Ectodermal cell (in vitro differentiated cells): Measurements from ENCODE around the gene FRYL.
"Not testable (repeated sequence)": the region's sequence is repeated elsewhere in the genome, so short reads cannot be mapped to it uniquely, and the experiment has no call there.

Experiments used
- H3K27ac ChIP-seq: 2 replicates; pipeline ENCODE4 v1.7.0; 2013; ENCODE audit warnings: mild to moderate bottlenecking, low read depth, low read length; ENCODE audit not compliant: insufficient read depth, poor library complexity, severe bottlenecking
- H3K27me3 ChIP-seq: 2 replicates; pipeline ENCODE4 v1.7.0; 2013; ENCODE audit warnings: mild to moderate bottlenecking, low read length; ENCODE audit not compliant: insufficient read depth, control insufficient read depth, poor library complexity, severe bottlenecking
- H3K36me3 ChIP-seq: one replicate; pipeline ENCODE4 v1.7.0; 2013; ENCODE audit warnings: low read length; ENCODE audit not compliant: control insufficient read depth, insufficient read depth
- H3K4me1 ChIP-seq: one replicate; pipeline ENCODE4 v1.7.0; 2013; ENCODE audit warnings: low read length; ENCODE audit not compliant: control insufficient read depth, insufficient read depth
- H3K4me3 ChIP-seq: 2 replicates; pipeline ENCODE4 v1.7.0; 2013; ENCODE audit warnings: low read depth, low read length, control low read depth; ENCODE audit not compliant: insufficient read depth
- H3K9me3 ChIP-seq: 2 replicates; pipeline ENCODE4 v1.7.0; 2013; ENCODE audit warnings: mild to moderate bottlenecking, low read length, moderate library complexity; ENCODE audit not compliant: control insufficient read depth
- WGBS, 2 experiments: methylation state at CpG; one replicate each; pipeline ENCODE4 v1.1.7; 2013; ENCODE audit warnings: missing lambda C conversion rate in 2 of 2; 5-methylcytosine and 5-hydroxymethylcytosine counted together

Gene FRYL

DNA sequence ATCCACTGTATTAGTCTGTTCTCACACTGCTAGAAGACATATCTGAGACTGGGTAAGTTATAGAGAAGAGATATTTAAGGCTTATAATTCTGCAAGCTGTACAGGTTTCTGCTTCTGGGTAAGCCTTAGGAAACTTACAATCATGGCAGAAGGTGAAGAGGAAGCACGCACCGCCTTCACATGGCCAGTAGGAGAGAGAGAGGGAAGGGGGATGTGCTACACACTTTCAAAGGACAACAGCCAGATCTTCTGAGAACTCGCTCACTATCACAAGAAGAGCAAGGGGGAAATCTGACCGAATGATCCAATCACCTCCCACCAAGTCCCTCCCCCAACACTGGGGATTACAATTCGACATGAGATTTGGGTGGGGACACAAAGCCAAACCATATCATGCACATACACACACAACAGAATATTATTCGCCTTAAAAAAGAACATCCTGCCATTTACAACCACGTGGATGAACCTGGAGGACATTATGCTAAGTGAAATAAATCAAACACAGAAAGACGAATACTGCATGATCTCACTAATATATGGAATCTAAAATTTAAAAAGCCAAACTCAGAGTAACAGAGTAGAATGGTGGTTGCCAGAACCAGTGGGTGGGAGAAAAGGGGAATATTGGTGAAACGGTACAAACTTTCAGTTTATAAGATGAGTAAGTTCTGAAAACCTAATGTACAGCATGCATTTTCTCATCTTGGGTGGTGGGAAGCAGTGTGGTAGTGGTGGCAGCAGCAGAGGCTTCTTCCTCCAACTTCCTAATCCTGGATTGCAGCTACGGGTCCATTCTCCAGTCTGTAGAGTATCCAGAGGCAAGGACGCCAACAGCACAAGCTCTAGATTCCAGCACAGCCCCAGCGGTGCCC is 12.8 kb downstream of the FRYL start:
- H3K36me3 ChIP-seq = no peaks in the 10 kb centered on the region
- H3K27me3 ChIP-seq = no peaks in the 10 kb centered on the region
- WGBS, 2 experiments = 92 to 96% methylated on average over 12 of the region's 12 CpGs
- H3K9me3 ChIP-seq = no peaks in the 10 kb centered on the region
- H3K4me3 ChIP-seq = no peak overlapping the region
- peaks cover 5% of the 10 kb centered on the region for H3K4me1 ChIP-seq
- no peak overlapping the region for H3K27ac ChIP-seq

GRCh38 chr4:48766131-48766792 is 13.8 kb downstream of the FRYL start:
- no peak overlapping the region for H3K4me3 ChIP-seq
- H3K27ac ChIP-seq = no peak overlapping the region
- H3K36me3 ChIP-seq = no peaks in the 10 kb centered on the region
- no peaks in the 10 kb centered on the region for H3K27me3 ChIP-seq
- H3K4me1 ChIP-seq = peaks cover 5% of the 10 kb centered on the region
- no peaks in the 10 kb centered on the region for H3K9me3 ChIP-seq
- WGBS, 2 experiments = 92 to 94% methylated on average over 4 of the region's 4 CpGs

- H3K27me3 ChIP-seq = no peaks in the 10 kb centered on the region
- H3K4me3 ChIP-seq = no peak overlapping the region
- no peaks in the 10 kb centered on the region for H3K9me3 ChIP-seq
- peaks cover 6% of the 10 kb centered on the region for H3K36me3 ChIP-seq
- no peak overlapping the region for H3K27ac ChIP-seq
- H3K4me1 ChIP-seq = peaks cover 5% of the 10 kb centered on the region
Observed at GRCh38 chr4:48762408-48762807, 17.7 kb downstream of the FRYL start.

DNA sequence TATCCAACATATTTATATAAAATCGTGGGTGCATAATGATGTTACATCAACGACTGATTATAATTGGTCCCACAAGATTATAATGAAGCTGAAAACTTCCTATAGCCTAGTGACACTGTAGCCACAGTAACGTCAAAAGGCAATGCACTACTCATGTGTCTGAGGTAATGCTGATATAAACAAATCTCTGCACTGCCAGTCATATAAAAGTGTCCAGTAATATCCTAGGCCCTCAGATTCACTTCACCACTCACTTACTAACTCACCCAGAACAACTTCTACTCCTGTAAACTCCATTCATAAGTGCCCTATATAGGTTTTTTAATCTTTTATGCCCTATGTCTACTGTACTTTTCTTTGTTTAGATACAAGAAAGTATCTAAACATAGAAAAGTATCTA is 18.8 kb downstream of the FRYL start:
- Histone ChIP-seq H3K27me3 (no peaks in the 10 kb centered on the region), H3K4me3 (no peak overlapping the region), H3K27ac (no peak overlapping the region), H3K9me3 (no peaks in the 10 kb centered on the region), H3K36me3 (peaks cover 6% of the 10 kb centered on the region), H3K4me1 (peaks cover 1% of the 10 kb centered on the region)
- 86 to 98% methylated on average over 3 of the region's 3 CpGs for WGBS, 2 experiments

GRCh38 chr4:48758703-48759102 is 21.4 kb downstream of the FRYL start:
- H3K4me1 ChIP-seq, H3K27me3 ChIP-seq, H3K36me3 ChIP-seq, H3K27ac ChIP-seq, H3K9me3 ChIP-seq, H3K4me3 ChIP-seq: not testable (repeated sequence)
- WGBS, 2 experiments = 94 to 97% methylated on average over 4 to 5 of the region's 5 CpGs

DNA sequence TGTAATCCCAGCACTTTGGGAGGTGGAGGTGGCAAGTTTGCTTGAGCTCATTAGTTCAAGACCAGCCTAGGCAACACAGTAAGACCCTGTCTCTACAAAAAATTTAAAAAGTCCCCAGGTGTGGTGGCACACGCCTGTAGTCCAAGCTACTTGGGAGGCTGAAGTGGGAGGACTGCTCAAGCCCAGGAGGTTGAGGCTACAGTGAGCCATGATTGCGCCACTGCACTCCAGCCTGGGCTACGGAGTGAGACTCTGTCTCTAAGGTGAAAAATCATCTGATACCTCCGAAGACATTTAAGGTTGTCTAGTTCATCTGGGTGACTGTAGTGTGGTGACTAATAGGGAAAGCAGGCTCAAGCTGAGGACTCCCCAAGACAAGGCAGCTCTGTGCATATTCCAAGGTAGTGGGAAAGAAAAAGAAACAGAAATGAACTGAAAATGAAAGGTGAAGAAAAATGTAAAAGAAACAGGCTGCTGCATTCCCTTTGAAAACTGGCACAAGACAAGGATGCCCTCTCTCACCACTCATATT is 23.3 kb downstream of the FRYL start:
- H3K4me3 ChIP-seq = no peak overlapping the region
- no peak overlapping the region for H3K27ac ChIP-seq
- H3K27me3 ChIP-seq = no peaks in the 10 kb centered on the region
- H3K4me1 ChIP-seq = no peaks in the 10 kb centered on the region
- WGBS, 2 experiments = 81 to 86% methylated on average over 4 of the region's 4 CpGs
- peaks cover 2% of the 10 kb centered on the region for H3K9me3 ChIP-seq
- peaks cover 6% of the 10 kb centered on the region for H3K36me3 ChIP-seq

DNA sequence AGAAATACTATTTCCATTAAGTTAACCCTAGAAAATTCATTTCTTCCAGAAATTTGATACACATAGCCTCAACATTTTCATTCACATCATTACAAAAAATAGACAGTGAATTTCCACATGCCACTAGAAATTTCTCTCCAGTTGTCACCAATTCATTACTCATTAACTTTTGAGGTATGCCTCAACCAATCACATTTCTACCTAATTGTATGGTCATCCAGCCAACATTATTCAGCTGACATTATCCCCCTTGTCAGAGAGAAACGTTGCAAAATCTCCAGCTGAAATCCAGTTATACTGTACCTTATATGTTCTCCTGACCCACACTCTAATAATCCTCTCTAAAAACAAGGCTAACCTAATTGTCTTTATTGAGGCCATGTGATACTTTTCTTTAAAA is 24.8 kb downstream of the FRYL start:
- WGBS, 2 experiments = 90 to 95% methylated on average over 1 of the region's 1 CpG

DNA sequence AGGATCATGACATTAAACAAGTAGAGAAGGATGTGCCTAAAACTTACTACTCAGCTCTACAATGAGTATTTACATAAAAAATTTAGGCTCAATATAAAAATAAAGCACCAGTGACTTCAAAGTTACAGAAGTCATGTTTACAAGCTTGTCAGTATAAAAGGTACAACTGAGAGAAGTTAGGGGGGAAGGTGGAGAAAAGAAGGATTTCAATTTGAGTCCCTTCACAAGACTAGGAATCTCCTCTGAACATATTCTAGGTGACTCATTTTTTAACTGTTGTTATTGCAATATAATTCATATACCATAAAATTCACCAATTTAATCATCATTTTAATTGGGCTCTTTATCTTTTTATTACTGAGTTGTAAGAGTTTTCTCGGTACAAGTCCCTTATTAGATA is 26.9 kb downstream of the FRYL start:
- no peak overlapping the region for H3K27ac ChIP-seq
- H3K9me3 ChIP-seq = peaks cover 2% of the 10 kb centered on the region
- no peaks in the 10 kb centered on the region for H3K27me3 ChIP-seq
- H3K4me1 ChIP-seq = no peaks in the 10 kb centered on the region
- no peak overlapping the region for H3K4me3 ChIP-seq
- no peaks in the 10 kb centered on the region for H3K36me3 ChIP-seq
- no CpG with 5 or more reads among the region's 1 CpG for WGBS, 2 experiments

More for the DNA sequence above, 24.8 kb downstream of the FRYL start:
- no peak overlapping the region for H3K4me3 ChIP-seq
- no peaks in the 10 kb centered on the region for H3K27me3 ChIP-seq
- H3K9me3 ChIP-seq = peaks cover 2% of the 10 kb centered on the region
- H3K27ac ChIP-seq = no peak overlapping the region
- H3K36me3 ChIP-seq = peaks cover 6% of the 10 kb centered on the region
- no peaks in the 10 kb centered on the region for H3K4me1 ChIP-seq

DNA sequence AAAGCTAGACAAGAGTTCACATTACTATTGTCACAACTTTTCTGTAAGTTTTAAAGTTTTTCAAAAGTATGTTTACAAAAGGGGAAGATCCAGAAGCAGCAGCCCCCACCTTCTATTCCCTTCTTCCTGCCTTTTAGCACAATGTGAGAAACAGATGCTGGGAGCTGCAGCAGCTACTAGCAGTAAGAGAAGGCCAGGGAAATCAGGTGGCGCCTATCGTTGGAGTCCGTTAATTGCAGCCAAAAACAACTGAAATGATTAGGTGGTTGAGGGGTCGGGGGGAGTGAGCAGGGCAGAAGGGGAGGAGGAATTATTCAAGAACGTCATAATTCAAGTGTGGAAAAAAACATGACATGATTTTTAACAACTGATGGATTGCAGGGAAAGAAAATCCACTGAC is 27.4 kb downstream of the FRYL start:
- 94 to 97% methylated on average over 5 of the region's 5 CpGs for WGBS, 2 experiments
- no peaks in the 10 kb centered on the region for H3K4me1 ChIP-seq
- H3K27ac ChIP-seq = no peak overlapping the region
- peaks cover 2% of the 10 kb centered on the region for H3K9me3 ChIP-seq
- H3K27me3 ChIP-seq = no peaks in the 10 kb centered on the region
- H3K4me3 ChIP-seq = no peak overlapping the region
- H3K36me3 ChIP-seq = no peaks in the 10 kb centered on the region

GRCh38 chr4:48752246-48752645 is 27.8 kb downstream of the FRYL start:
- no peaks in the 10 kb centered on the region for H3K36me3 ChIP-seq
- H3K4me3 ChIP-seq = no peak overlapping the region
- no peaks in the 10 kb centered on the region for H3K4me1 ChIP-seq
- peaks cover 2% of the 10 kb centered on the region for H3K9me3 ChIP-seq
- H3K27ac ChIP-seq = no peak overlapping the region
- WGBS, 2 experiments = 91 to 96% methylated on average over 1 to 2 of the region's 2 CpGs
- H3K27me3 ChIP-seq = no peaks in the 10 kb centered on the region
